ENCODE results near the gene LOXHD1. TPM values are rescaled to one million over a fixed set of nuclear protein-coding genes. Genes with fewer than 3 reads are reported as not detected.

The LOXHD1 gene
- polyA plus RNA-seq, 1 experiment: not detected

- POLR2A ChIA-PET: no interaction called here
These were observed 33.5 kb downstream of the LOXHD1 start for GRCh38 chr18:46623541-46623940.

DNA sequence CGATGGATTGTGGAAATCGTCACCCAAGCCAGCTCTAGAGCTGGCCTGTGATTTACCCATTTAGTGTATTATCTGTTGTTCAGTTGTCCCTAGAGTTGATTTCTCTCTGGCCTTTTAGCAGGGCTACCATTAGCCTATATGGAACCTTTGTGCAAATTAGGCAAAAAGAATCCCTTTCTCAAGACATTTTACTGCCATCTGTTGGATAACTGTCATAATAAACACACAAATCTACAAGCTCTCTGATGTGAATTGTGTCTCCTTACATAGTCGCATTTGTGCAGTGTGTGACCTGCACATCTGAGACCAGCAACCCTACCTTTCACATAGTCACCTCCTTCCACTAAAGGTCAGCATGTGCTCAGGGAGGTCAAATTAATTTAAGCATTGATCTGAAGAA lies 34.0 kb downstream of the LOXHD1 start:
- no peak for DNase-seq (ENCODE audit: low read depth, low spot score)

More at GRCh38 chr18:46623541-46623940, 33.5 kb downstream of the LOXHD1 start:
- TF ChIP-seq CTCF (IDR thresholded peaks at IDR 0.05; ENCODE audit: low read depth, low read length): no peak
- Histone ChIP-seq H3K27ac (ENCODE audit: low read depth, low read length) (no peak overlapping the region), H3K9me3 (ENCODE audit: control insufficient read depth, insufficient read depth, low read length) (no peaks in the 10 kb centered on the region), H3K4me3 (ENCODE audit: low read depth, low read length) (no peak overlapping the region), H3K27me3 (ENCODE audit: control insufficient read depth, insufficient read depth, low read length) (no peaks in the 10 kb centered on the region)
- CTCF ChIA-PET: interaction anchor here (0.6 to 3.0 kb wide), 8 partner anchors 34 to 529 kb away, joined by 3 to 21 read pairs (median 4); a partner anchor contains a TSS
- DNase-seq (ENCODE audit: low read depth, low spot score): no peak

DNA sequence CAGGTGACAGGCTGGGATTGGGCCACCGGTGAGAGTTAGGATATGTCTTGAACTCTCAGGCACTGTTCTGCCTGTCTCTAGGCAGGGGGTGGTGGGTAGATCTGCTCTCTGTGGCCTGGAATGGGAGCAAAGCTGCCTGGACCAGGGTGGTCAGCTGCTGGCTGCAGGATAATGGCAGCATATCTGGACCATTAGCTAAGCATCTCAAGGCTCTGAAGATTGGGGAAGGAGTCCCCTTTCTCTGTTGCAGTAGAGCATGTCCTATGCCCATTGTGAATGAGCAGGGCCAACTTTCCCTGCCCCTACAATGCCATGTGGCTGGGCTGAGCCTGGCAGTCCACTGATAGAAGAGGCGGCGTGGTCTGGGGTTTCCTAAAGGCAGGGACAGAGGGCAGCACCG lies 34.6 kb downstream of the LOXHD1 start:
- no peaks in the 10 kb centered on the region for H3K27me3 ChIP-seq (ENCODE audit: control insufficient read depth, insufficient read depth, low read length)
- POLR2A ChIA-PET: no interaction called here
- TF ChIP-seq CTCF (IDR thresholded peaks at IDR 0.05; ENCODE audit: low read depth, low read length): no peak
- H3K4me3 ChIP-seq (ENCODE audit: low read depth, low read length): no peak overlapping the region
- DNase-seq (ENCODE audit: low read depth, low spot score): no peak
- H3K27ac ChIP-seq (ENCODE audit: low read depth, low read length): no peak overlapping the region
- CTCF ChIA-PET: interaction anchor here (1.2 to 3.0 kb wide), 5 partner anchors 36 to 476 kb away, joined by 3 to 21 read pairs (median 7); a partner anchor contains a TSS
- H3K9me3 ChIP-seq (ENCODE audit: control insufficient read depth, insufficient read depth, low read length): no peaks in the 10 kb centered on the region

More for the DNA sequence above, 34.0 kb downstream of the LOXHD1 start:
- Histone ChIP-seq H3K4me3 (ENCODE audit: low read depth, low read length) (no peak overlapping the region), H3K27me3 (ENCODE audit: control insufficient read depth, insufficient read depth, low read length) (no peaks in the 10 kb centered on the region), H3K27ac (ENCODE audit: low read depth, low read length) (no peak overlapping the region), H3K9me3 (ENCODE audit: control insufficient read depth, insufficient read depth, low read length) (no peaks in the 10 kb centered on the region)
- ChIA-PET POLR2A (no interaction called here), CTCF (interaction anchor here (0.6 to 3.0 kb wide), 7 partner anchors 35 to 528 kb away, joined by 3 to 21 read pairs (median 5); a partner anchor contains a TSS)
- no peak for TF ChIP-seq CTCF (IDR thresholded peaks at IDR 0.05; ENCODE audit: low read depth, low read length)

DNA sequence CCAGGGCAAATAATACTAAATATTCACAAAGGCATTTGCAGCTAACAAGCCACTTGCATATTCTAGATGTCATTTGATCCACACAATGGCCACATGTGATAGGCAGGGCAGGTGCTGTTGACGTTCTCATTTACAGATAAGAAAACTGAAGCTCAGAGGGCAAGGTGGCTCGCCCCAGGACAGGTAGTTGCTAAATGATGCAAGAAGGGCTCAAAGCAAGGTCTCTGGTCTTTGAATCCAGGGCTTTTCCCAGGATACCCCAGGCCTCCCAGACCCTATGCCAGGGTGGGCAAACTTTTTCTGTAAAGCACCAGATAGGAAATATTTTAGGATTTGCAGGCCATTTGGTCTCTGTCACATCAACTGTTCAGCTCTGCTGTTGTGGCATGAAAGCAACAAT lies 35.1 kb downstream of the LOXHD1 start:
- Histone ChIP-seq H3K9me3 (ENCODE audit: control insufficient read depth, insufficient read depth, low read length) (no peaks in the 10 kb centered on the region), H3K4me3 (ENCODE audit: low read depth, low read length) (no peak overlapping the region), H3K27ac (ENCODE audit: low read depth, low read length) (no peak overlapping the region), H3K27me3 (ENCODE audit: control insufficient read depth, insufficient read depth, low read length) (no peaks in the 10 kb centered on the region)
- TF ChIP-seq CTCF (IDR thresholded peaks at IDR 0.05; ENCODE audit: low read depth, low read length): no peak
- ChIA-PET CTCF (interaction anchor here (0.6 to 3.0 kb wide), 4 partner anchors 67 to 475 kb away, joined by 3 to 21 read pairs (median 10); a partner anchor contains a TSS), POLR2A (no interaction called here)
- no peak for DNase-seq (ENCODE audit: low read depth, low spot score)

GRCh38 chr18:46621111-46621766 lies 35.8 kb downstream of the LOXHD1 start:
- Histone ChIP-seq H3K9me3 (ENCODE audit: control insufficient read depth, insufficient read depth, low read length) (no peaks in the 10 kb centered on the region), H3K27ac (ENCODE audit: low read depth, low read length) (no peak overlapping the region), H3K27me3 (ENCODE audit: control insufficient read depth, insufficient read depth, low read length) (no peaks in the 10 kb centered on the region), H3K4me3 (ENCODE audit: low read depth, low read length) (no peak overlapping the region)
- no peak for DNase-seq (ENCODE audit: low read depth, low spot score)
- POLR2A ChIA-PET: no interaction called here
- no peak for TF ChIP-seq CTCF (IDR thresholded peaks at IDR 0.05; ENCODE audit: low read depth, low read length)
- CTCF ChIA-PET: interaction anchor here (0.6 kb wide), 1 partner anchor 66 kb away, joined by 4 read pairs; no protein-coding TSS in a partner anchor
